HG03565 (cell line): Measurements from ENCODE around the gene LAD1.

Experiments
- ATAC-seq: cut with Tn5 transposase; IDR thresholded peaks from one replicate; pipeline ENCODE4 v1.9.1; 2021; ENCODE audit warnings: mild to moderate bottlenecking, moderate library complexity; ENCODE audit not compliant: unreplicated experiment

LAD1 gene, protein sequence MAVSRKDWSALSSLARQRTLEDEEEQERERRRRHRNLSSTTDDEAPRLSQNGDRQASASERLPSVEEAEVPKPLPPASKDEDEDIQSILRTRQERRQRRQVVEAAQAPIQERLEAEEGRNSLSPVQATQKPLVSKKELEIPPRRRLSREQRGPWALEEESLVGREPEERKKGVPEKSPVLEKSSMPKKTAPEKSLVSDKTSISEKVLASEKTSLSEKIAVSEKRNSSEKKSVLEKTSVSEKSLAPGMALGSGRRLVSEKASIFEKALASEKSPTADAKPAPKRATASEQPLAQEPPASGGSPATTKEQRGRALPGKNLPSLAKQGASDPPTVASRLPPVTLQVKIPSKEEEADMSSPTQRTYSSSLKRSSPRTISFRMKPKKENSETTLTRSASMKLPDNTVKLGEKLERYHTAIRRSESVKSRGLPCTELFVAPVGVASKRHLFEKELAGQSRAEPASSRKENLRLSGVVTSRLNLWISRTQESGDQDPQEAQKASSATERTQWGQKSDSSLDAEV

GRCh38 chr1:201399018-201399351 is at the start of gene LAD1:
TSS of gene LAD1 (minus strand) at chr1:201399324. CDS start at chr1:201399306, 18 bp downstream.
- ATAC-seq = no peak

DNA sequence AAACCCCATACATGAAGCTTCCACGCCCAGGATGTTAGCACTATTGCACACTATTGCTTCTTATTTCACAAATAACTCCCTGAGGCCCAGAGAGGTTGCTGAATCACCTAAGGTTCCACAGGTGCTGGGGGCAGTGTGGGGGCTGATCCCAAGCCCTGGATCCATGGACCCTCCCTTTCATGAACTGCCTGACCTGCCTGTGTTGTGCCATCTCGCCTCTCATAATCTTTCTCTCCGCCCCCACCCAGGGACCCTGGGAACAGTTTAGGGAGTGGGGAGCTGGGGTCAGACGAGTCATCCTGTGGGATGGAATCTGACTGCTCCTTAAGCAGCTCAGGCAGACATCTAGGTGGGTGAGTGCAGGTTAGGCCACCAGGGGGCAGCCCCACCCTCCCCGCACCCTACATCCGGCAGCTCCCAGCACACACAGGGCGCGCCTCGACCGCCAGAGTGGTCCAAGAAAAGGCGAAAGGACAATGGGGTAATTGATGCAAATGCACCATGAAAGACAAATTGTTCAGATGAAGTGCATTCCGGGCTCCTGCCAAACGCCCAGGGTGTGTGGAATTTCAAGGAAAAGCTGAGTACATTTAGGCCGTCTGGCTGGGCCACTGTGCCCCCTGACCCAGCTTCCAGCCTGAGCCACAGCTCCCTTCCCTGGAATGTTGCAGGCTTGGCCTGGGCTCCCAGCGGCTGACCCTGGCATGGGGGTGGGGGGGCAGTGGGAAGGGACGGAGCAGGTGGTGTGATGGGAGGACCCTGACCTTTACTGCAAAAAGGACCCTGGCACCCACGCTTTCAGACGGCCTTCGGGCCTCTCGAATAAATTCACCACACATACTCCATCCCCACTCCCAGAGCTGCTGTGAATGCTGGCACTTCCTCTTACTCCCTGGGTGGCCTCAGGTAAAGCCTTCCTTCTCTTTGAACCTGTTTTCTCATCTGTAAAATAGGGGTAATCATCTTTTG is 49.1 kb upstream of the LAD1 start:
- peak; percentile 75 for ATAC-seq

GRCh38 chr1:201445310-201445709 is 46.2 kb upstream of the LAD1 start:
- ATAC-seq = no peak

- ATAC-seq = no peak
Observed at GRCh38 chr1:201444792-201445191, 45.7 kb upstream of the LAD1 start.

DNA sequence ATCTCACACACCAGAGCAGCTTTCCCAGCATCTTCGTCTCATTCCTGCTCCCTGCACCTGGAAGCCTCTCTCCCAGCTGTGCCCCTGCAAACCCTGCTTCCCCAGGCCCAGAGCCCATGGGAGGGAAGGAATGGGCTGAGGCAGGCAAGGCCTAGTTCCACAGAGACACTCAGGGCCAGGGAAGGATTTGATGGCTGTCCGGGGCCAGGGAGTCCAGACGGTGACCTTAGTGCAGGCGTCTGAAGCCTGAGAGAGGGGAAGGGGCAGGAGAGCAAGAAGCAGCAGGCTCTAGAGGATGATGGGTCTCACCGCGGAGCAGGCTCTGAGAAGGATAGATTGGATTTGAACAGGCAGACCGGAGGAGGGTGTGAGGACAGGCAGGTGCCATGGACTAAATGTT is 44.6 kb upstream of the LAD1 start:
- no peak for ATAC-seq

GRCh38 chr1:201436969-201437368 is 37.8 kb upstream of the LAD1 start:
- ATAC-seq = no peak

DNA sequence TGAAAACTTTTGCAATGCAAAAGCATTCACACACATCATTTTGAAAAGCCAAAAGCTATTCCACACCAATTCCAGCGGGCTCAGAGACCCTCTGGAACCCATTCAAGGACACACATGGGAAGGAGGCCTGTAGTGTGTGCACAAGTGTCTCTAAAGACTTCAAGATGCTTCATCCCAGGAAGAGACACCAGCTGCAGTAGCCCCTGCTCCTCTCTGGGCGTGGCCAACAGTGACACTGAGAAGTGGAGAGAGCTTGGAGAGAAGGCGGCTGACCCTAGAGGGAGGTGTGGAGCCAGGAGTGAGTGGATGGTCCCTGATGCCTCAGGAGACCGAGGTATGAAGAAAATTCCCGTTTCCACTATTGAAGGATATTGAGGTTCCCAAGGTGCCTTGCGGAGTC is 37.3 kb upstream of the LAD1 start:
- ATAC-seq = no peak

DNA sequence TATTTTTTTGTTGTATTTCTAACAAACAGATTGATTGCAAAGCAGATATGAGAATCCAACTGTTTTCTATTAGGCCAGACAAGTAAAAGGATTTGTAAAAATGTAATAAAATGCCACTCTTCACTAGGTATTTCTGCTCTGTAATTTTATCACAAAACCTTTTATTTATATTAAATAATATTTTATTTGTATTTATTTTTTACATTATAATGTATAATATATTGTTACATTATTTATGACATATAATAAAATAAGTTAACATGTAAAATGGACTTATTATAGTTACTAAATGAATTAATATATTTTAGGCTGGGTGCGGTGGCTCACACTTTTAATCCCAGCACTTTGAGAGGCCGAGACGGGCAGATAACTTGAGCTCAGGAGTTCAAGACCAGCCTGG is 35.1 kb upstream of the LAD1 start:
- no peak for ATAC-seq

DNA sequence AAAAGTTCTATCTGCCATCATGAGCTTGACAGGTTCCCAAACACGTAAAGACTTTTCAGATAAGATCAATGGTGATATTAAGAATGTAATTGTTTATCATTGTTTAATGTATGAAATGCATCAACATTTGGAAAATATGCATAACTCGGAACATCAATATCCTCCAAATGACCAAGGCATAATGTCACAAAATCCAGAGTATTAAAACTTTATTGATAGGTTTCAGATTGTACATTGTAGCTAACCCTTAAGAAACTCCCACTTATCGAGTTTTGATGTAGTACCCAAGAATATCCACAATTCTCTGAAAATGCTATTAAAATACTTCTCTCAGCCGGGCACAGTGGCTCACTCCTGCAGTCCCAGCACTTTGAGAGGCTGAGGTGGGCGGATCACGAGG is 34.5 kb upstream of the LAD1 start:
- no peak for ATAC-seq

GRCh38 chr1:201430776-201431175 is 31.7 kb upstream of the LAD1 start:
- ATAC-seq = no peak

GRCh38 chr1:201429736-201430501 is 30.8 kb upstream of the LAD1 start:
- no peak for ATAC-seq

DNA sequence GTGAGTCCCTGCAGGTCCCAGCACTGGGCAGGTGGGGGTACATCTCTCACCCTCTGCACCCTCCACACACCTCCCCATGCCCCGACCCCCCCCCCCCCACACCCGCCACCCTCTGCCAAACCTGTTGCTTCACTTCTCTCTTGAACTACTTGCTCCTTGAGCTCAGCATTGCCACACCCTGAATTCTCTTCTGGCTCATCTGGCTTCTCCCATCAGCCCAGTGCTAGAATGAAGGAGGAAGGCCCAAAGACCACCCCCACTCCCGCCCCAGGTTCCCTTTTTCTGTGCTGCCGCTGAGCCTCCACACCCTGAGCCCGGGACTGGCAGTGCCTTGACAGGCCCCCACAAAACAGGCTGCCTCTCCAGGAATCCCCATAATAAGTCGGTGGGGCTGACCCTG is 28.8 kb upstream of the LAD1 start:
- no peak for ATAC-seq

- ATAC-seq = no peak
Observed at GRCh38 chr1:201426479-201427310, 27.6 kb upstream of the LAD1 start.

DNA sequence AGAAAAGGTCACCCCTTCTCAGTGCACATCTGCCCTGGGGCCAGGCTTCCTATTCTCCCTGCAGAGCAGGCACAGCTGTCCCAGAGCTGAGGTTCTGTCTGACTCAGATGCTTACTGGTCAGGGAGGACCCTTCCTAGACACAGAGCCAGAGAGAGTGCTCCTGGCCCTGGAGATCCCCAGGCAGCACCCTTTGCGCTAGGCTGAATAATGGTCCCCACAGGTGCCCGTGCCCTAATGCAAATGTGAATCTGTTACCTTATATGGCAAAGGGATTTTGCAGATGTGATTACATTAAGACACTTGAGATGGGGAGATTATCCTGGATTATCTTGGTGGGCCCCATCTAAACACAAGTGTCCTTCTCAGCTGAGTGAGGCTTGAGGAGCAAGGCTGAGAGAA is 25.0 kb upstream of the LAD1 start:
- no peak for ATAC-seq

- no peak for ATAC-seq
Observed at GRCh38 chr1:201423655-201424054, 24.5 kb upstream of the LAD1 start.

DNA sequence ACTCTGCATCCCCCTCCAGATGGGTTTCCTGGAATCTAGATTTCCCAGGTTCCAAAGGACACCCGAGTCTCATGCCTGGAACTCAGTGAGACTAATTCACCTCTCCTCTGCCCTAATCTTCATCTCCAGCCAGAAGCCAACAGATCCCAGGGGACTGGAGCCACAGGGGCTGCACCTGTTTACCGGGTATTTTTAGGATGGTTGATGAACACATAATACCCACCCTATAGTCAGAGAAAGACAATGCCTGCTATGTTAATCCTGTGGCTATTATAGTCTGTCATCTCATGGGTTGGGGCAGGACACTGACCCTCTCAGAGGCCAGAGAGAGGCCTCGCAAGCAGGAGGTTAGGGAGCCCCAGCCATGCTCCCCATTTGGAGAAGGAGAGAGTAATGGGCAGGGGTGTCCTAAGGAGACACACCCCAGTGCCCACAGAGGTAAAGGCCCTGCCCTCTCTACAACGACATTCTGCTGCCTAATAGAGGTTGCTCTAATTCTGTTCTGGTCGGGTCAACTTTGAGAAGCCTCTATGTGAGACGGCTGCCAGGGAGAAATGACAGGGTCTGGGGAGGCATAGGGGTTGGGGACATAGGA is 23.4 kb upstream of the LAD1 start:
- ATAC-seq = no peak

- no peak for ATAC-seq
Observed at GRCh38 chr1:201422026-201422425, 22.9 kb upstream of the LAD1 start.

GRCh38 chr1:201421041-201421440 is 21.9 kb upstream of the LAD1 start:
- no peak for ATAC-seq

GRCh38 chr1:201420608-201421002 is 21.5 kb upstream of the LAD1 start:
- no peak for ATAC-seq
